Type B pancreatic cell (in vitro differentiated cells): ENCODE measurements around the gene HAVCR2. TPM values are rescaled to one million over a fixed set of nuclear protein-coding genes. Genes with fewer than 3 reads are reported as not detected.
A peak's percentile ranks its signal among the peaks of the same experiment; 100 is the strongest.
"Not testable (repeated sequence)": the region's sequence is repeated elsewhere in the genome, so short reads cannot be mapped to it uniquely, and the experiment has no call there.

ENCODE experiments used
- DNase-seq: peaks from one replicate; pipeline ENCODE4 v3.0.0; 2021; ENCODE audit warnings: mixed read lengths; ENCODE audit not compliant: unreplicated experiment; ENCODE audit errors: extremely low spot score
- H3K27ac Mint-ChIP-seq: 2 replicates; pipeline ENCODE4 v1.8.0; 2021; ENCODE audit warnings: mild to moderate bottlenecking, mixed read lengths
- H3K27me3 Mint-ChIP-seq: 2 replicates; pipeline ENCODE4 v1.8.0; 2021; ENCODE audit warnings: mixed read lengths
- H3K36me3 Mint-ChIP-seq: 2 replicates; pipeline ENCODE4 v1.8.0; 2021; ENCODE audit warnings: mixed read lengths
- H3K4me1 Mint-ChIP-seq: one replicate; pipeline ENCODE4 v1.8.0; 2021; ENCODE audit warnings: mixed read lengths; ENCODE audit not compliant: unreplicated experiment
- H3K4me3 Mint-ChIP-seq: 2 replicates; pipeline ENCODE4 v1.8.0; 2021; ENCODE audit warnings: mild to moderate bottlenecking, mixed read lengths
- H3K9me3 Mint-ChIP-seq: 2 replicates; pipeline ENCODE4 v1.8.0; 2021; ENCODE audit warnings: mixed read lengths
- total RNA-seq: library from RNA; stranded (reverse); gene quantifications from 2 replicates; pipeline ENCODE4 v1.2.1, GENCODE V29; 2021; ENCODE audit warnings: low replicate concordance
- TF ChIP-seq, protein P1 (sequence below): fragments of 200-600 bp; sonication (generic); conservative IDR thresholded peaks from 2 replicates; pipeline ENCODE4 v1.5.0; 2021; ENCODE audit warnings: antibody characterized with exemption, mild to moderate bottlenecking

Gene HAVCR2
- total RNA-seq, 1 donor from 2014 or later, result 0.29 TPM

DNA sequence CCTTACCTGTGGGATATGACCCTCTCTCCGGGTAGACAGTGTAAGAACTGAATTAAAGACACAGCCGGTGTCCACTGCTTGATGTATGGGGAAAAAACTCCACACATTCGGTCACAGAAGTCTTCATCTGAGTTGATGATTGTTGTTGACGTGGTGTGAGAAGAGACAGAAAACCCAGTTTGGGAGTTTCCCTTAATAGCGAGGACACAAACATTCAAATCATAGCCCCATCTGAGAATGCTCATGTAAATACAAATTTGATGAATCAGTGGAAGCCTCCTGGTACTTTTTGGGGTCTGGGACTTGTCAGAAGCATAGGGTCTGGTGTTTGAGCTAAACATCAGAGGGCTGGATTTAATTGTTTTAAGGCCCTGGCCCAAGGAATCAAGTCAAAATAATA lies 60.9 kb downstream of the HAVCR2 start:
- peaks cover 13% of the 10 kb centered on the region for H3K4me1 Mint-ChIP-seq
- TF ChIP-seq, protein P1, sequence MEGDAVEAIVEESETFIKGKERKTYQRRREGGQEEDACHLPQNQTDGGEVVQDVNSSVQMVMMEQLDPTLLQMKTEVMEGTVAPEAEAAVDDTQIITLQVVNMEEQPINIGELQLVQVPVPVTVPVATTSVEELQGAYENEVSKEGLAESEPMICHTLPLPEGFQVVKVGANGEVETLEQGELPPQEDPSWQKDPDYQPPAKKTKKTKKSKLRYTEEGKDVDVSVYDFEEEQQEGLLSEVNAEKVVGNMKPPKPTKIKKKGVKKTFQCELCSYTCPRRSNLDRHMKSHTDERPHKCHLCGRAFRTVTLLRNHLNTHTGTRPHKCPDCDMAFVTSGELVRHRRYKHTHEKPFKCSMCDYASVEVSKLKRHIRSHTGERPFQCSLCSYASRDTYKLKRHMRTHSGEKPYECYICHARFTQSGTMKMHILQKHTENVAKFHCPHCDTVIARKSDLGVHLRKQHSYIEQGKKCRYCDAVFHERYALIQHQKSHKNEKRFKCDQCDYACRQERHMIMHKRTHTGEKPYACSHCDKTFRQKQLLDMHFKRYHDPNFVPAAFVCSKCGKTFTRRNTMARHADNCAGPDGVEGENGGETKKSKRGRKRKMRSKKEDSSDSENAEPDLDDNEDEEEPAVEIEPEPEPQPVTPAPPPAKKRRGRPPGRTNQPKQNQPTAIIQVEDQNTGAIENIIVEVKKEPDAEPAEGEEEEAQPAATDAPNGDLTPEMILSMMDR, result no peak

DNA sequence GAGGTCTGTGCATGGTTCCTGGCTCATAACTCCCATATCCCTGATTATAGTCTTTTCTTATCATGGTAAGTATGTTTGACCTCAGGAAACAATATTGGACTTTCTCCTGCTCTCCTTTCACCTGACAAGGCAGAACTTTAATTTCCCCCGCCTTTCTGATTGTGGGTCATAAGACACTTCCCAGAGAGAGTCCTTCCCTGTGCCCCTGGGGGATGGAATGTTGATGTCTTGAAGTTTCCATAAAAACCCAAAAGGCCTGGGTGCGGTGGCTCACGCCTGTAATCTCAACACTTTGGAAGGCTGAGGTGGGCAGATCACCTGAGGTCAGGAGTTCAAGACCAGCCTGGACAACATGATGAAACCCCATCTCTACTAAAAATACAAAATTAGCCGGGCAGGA lies 61.8 kb downstream of the HAVCR2 start:
- not testable (repeated sequence) for H3K4me3 Mint-ChIP-seq, H3K27ac Mint-ChIP-seq, H3K27me3 Mint-ChIP-seq, DNase-seq, H3K36me3 Mint-ChIP-seq, H3K9me3 Mint-ChIP-seq
- peaks cover 13% of the 10 kb centered on the region for H3K4me1 Mint-ChIP-seq

More for the DNA sequence above, 60.9 kb downstream of the HAVCR2 start:
- Mint-ChIP-seq H3K36me3 (no peaks in the 10 kb centered on the region), H3K27ac (no peak overlapping the region), H3K27me3 (no peaks in the 10 kb centered on the region), H3K9me3 (peaks cover 5% of the 10 kb centered on the region), H3K4me3 (no peak overlapping the region)
- no peak for DNase-seq

DNA sequence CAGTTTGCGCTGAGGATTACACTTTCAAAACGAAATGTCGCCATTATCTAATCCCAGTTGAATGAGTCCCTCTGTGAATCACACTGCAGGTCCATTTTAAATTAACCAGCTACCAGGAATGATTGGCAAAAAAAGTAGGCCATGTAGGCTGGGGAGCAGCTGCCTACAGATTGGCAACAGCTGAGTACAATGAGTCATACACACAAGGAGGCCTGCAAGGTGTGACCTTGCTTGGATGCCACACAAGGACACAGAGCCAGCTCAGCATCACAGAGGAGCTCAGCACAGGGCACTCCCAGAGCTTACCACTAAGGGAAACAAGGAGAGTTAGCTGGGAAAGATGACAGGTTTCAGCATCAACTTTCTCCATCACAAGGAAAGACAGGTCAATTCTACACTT lies 62.8 kb downstream of the HAVCR2 start:
- Mint-ChIP-seq H3K27ac (peak overlapping the region; percentile 31), H3K36me3 (no peaks in the 10 kb centered on the region), H3K4me3 (no peak overlapping the region), H3K9me3 (no peaks in the 10 kb centered on the region), H3K4me1 (peaks cover 13% of the 10 kb centered on the region), H3K27me3 (no peaks in the 10 kb centered on the region)
- TF ChIP-seq, protein P1, result no peak
- DNase-seq, result no peak

DNA sequence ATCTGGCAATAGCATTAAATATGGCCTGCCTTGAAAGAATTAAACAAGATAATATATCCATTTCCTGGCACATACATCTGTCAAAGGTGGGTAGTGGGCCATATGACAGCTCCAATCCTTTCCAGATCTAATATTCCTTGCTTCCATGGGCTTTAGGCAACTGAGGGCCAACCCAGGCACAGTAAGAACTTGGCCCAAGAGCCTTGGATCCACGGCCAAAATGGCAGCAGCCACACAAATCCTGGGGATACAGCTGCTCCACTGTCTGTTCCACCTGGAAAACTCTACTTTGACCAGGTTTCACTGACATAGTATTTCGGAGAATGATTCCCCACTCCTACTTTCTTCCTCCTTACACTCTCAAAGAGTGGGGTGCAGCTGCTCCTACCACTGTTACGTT lies 63.2 kb downstream of the HAVCR2 start:
- H3K4me1 Mint-ChIP-seq, result peaks cover 13% of the 10 kb centered on the region
- TF ChIP-seq, protein P1, result no peak
- no peaks in the 10 kb centered on the region for H3K36me3 Mint-ChIP-seq
- no peaks in the 10 kb centered on the region for H3K9me3 Mint-ChIP-seq
- H3K4me3 Mint-ChIP-seq, result no peak overlapping the region
- DNase-seq, result no peak
- no peaks in the 10 kb centered on the region for H3K27me3 Mint-ChIP-seq
- no peak overlapping the region for H3K27ac Mint-ChIP-seq

DNA sequence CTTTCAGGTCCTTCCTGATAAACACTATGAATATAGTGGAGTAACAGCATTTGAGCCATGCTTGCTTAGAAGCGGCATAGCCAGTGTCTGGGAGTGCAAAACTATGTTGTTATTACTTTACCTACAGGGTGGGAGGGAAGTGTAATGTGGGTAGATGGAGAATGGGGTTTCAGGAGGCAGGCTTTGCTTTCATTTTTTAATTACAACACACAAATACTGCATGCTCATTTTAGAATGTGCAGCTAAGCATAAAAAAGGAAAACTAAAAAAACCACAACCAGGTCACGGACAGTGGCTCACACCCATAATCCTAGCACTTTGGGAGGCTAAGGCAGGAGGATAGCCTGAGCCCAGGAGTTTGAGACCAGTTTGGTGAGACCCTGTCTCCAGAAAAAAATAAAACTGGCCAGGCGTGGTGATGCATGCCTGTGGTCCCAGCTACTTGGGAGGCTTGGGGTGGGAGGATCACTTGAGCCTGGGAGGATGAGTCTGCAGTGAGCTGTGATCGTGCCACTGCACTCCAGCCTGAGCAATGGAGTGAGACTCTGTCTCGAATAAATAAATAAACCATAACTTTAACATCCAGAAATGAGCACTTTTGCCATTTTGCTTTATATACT lies 70.2 kb downstream of the HAVCR2 start:
- no peak for DNase-seq
- no peaks in the 10 kb centered on the region for H3K9me3 Mint-ChIP-seq
- no peaks in the 10 kb centered on the region for H3K36me3 Mint-ChIP-seq
- H3K4me3 Mint-ChIP-seq, result no peak overlapping the region
- TF ChIP-seq, protein P1, result no peak
- H3K4me1 Mint-ChIP-seq, result peaks cover 16% of the 10 kb centered on the region
- H3K27ac Mint-ChIP-seq, result no peak overlapping the region
- no peaks in the 10 kb centered on the region for H3K27me3 Mint-ChIP-seq

Other genes with a start within 250 kb of the HAVCR2 start
- gene TIMD4, start 145.8 kb downstream of the HAVCR2 start, total RNA-seq, result not detected in 2 replicates
- gene HAVCR1, start 49.9 kb downstream of the HAVCR2 start, total RNA-seq, result 0.92 and 6.7 TPM in 2 replicates
- 11.4 and 11.9 TPM in 2 replicates for gene MED7, start 33.8 kb upstream of the HAVCR2 start, total RNA-seq
- gene GARIN3, start 57.2 kb upstream of the HAVCR2 start, total RNA-seq, result not detected in 2 replicates
- gene ITK, start 71.8 kb upstream of the HAVCR2 start, total RNA-seq, result not detected in 2 replicates
- gene CYFIP2, start 157.1 kb upstream of the HAVCR2 start, total RNA-seq, result 59.4 and 61.4 TPM in 2 replicates